OCI-M1 (cell line): ENCODE measurements around the gene ANKRD44.
"Not testable (repeated sequence)": the region's sequence is repeated elsewhere in the genome, so short reads cannot be mapped to it uniquely, and the experiment has no call there.

Experiments
- DNase-seq: peaks from one replicate; lab custom pipeline; 2025; lab: John Stamatoyannopoulos, UW

ANKRD44 gene

DNA sequence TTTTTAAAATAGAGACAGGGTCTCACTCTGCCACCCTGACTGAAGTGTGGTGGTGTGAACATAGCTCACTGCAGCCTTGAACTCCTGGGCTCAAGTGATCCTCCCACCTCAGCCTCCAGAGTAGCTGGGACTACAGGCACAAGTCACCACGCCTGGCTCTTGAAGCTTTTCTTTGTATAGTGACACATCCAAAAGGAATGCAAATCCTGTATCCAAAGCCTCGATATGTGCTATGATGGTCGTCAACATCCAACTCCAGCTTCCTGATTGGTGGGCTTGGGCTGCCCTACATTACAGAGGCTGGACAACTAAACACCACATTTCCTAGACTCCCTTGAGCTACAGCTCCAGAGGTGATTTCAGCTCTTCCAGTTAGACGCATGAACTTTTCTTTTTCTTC is 282.4 kb downstream of the ANKRD44 start:
- DNase-seq, result no peak

DNA sequence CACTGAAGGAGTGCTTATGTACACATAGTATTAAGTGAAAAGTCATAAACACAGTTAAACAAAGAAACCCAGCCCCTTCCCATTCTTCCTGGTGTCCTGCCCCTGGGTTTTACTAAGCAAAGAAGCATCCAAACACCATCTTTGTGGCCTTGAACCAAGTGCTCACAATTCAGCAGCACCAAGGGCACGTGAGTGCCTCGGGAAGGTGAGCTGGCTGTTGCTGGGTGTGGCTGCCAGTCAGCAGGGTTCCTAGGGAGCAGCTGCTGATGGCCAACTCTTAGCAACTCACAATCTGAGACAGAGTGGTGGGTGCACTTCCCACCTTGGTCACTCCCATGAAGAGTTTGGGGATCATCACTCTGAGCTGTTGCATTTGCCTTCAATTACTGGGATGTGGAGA is 286.4 kb downstream of the ANKRD44 start:
- no peak for DNase-seq

DNA sequence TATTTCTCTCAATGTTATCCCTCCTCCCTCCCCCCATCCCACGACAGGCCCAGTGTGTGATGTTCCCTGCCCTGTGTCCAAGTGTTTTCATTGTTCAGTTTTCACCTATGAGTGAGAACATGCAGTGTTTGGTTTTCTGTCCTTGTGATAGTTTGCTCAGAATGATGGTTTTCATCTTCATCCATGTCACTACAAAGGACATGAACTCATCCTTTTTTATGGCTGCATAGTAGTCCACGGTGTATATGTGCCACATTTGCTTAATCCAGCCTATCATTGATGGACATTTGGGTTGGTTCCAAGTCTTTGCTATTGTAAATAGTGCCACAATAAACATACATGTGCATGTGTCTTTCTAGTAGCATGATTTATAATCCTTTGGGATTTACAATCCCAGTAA is 289.7 kb downstream of the ANKRD44 start:
- DNase-seq, result not testable (repeated sequence)

DNA sequence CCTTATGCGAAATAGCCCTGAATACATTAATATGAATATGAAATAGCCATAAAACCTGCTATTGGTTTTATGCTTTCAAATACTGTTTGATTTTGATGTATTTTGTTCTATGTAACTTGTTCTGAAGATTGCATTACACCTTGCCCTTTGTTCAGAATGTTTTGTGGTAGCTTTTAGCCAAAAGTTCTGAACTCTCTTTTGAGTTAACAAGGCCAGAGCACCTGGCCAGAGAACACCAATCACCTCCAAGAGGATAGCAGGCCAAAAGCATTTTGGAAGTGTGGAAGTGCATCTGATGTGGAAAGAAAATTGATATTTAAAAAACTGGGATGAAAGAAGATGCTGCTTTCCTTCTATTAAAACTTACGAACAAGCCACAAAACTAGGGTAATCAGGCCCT is 297.5 kb downstream of the ANKRD44 start:
- no peak for DNase-seq

DNA sequence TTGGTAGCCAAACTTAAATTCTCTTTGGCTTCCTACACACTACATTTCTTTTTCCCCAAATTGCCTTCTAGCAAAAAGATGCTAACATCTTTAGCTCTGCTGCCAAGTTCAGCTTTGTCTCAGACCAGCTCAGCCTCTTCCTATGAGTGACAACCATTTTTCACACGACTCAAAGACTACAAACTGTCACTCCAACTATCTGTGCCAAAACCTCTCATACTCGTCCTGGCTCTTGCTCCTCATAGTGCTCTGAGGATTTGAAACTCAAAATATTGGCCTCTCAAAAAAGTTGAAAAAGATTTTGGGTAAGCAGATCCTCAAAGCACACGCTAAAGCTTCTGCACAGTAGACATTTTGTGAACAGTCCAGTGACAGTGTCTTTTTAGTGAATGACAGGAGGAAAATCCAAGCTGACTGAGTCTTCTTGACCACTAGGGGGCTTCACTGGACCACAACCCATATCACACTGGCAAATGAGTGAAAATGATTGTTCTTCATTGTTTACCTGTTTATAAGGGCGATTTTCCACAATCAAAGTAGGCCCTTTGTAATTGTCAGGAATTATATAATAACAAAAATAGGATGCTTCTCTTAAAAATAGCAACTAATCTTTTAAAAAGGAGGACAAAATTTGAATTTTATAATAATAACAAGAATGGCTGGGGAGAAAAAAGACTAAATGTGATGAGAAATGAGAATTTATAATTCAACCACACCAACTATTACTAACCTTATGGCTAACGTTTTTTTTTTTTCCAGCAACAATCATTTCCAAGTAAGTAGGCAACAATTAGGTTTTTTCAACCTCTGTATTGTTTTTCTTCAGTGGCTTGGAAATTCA is 298.6 kb downstream of the ANKRD44 start:
- peak; percentile 80 for DNase-seq

DNA sequence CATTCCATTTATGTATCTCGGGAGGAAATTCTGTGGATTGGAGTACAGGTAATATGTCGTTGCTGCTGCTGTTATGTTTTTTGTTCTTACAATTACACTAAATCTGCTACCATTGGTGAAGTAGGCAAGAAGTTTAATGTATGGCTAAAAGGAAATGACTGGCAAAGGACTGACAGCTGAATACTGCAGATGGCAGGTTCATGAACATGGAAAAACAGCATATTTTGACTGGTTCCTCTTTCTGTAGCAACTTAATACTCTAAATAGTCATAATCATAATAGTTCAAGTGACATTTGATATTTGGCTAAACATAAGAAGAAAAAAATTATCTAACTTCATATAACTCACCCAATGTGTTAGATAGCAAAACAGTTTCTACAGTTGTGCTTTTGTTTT is 299.6 kb downstream of the ANKRD44 start:
- no peak for DNase-seq

DNA sequence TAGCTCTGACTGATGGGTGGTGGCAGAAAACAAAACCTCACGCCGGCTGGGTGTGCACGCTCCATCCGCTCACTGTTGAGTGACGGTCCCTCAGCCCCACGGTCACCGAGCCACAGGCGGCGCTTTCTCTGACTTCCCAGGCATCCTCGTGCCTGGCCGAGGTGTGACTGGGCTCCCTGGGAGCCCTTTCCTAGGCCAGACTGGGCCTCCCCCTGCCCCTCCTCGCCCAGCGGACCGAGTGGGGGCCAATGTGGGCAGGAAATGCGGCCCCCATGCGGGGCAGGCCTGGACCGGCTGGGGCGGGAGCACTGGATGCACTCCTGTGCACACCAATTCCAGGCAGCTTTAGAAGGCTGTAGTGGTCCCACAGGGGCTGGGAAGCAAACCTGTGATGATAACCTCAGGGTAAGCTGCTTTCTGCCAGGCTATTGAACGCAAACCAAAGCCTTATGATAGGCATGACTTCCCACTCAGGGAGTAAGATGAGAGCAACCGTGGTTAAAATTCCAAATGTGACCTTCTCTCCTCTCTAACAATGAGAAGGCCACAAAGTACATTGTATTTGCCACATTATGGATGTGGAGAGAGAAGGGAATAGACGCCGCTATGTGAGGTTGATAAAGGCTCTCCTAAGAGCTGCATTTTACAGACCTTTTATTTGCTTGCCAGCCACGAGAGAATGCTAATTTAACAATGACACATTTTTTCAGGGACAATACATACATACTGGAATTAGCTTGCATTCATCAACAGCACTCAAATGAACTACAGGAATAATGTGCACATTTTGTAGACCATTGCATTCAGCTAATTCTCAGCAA is 300.2 kb downstream of the ANKRD44 start:
- no peak for DNase-seq

DNA sequence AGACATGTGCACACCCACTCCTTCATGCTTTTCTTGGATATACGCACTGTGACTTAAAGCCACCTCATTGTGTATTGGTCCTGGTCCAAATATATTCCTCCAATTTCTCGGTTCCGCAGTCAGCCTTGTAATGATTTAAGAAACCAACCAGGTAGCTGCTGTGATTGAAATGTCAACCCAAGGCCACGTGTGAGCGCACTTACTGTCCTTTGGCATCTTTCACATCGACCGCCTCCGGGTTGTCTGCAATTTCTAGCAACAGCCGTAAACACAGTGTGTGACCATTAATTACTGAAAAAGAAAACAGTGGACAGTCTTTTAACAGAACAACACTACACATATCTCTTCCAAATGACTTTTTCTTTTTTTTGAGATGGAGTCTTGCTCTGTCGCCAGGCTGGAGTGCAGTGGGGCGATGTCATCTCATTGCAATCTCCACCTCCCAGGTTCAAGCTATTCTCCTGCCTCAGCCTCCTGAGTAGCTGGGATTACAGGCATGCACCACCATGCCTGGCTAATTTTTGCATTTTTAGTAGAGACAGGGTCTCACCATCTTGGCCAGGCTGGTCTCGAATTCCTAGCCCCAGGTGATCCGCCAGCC is 301.7 kb downstream of the ANKRD44 start:
- DNase-seq, result not testable (repeated sequence)

DNA sequence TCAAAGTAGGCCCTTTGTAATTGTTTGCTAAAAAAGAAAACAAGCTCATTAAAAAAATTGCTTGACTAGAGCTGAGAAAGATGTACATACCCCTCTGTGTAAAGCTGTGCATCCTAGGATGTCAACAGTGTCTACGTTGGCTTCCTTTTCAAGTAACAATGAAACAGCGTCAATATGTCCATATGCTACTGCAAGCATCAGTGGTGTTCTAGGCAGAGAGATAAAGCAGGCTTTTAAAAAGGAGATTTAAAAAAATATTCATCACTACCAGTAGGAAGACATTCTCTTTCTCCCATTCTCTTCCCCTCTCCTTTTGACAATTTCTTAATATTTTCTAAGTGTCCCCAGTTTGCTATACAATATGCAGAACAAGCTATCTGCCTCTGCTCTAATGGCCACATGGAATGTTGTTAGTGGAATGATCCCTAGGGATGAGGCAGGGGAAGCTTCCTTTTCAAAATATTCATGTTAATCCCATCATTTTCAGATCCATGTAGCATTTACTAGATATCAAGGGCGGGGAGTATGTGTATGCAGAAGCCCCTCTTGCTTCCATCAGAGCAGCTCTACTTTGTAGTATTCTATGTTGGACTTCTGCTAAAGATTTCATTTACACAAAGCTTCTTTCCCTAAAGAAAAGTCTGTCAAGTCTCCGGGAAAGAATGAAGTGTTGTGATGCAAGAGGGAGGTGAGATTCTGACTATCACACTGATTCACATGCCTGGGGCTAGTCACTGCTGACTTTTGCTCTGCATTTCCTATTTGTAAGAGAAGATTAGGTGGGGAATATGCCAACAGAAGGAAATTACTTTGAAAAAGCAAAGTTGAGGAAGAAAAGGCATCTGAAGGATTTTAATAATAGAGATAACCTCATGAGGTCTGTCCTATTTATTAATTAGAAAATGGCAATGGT is 302.6 kb downstream of the ANKRD44 start:
- DNase-seq, result no peak

DNA sequence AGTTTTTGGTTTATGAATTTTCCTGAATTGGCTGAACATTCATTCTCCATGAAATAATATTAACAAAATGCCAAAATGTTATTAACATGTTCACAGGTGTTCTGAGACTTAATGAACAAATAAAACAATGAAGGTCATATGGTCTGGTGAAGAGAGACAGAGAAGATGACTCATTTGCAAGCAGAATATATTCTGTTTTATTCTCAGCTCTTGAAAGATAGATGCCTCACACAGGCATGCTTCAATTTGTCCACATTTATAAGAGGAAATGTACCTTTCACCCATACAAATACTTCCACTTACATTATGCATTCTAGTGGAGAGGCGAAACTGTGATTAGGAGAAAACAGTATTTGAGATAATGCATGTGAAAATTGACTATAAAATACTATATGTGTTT is 308.7 kb downstream of the ANKRD44 start:
- no peak for DNase-seq

DNA sequence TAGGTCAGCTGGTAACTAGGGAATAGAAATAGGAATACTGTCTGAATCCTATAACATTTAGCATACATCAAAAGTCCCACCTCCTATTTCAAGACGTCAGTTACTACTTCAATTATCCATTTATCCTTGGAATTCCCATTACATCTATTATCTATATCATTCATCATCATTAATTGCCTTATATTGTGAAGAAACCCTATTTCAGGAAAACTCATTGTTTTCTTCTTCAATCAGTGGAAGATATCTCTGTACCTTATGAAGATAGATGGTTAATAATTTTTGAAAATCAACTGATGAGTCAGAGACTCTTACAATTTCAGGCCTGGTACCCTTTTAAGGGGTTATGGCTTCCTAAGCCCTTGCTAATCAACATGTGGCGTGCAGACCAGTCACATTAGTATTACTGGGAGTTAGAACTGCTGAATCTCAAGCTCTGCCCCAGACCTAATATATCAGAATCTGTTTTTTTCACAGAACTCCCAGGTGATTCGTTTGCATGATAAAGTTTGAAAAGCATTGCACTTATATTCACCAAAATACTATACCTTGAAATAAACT is 314.7 kb downstream of the ANKRD44 start:
- no peak for DNase-seq

DNA sequence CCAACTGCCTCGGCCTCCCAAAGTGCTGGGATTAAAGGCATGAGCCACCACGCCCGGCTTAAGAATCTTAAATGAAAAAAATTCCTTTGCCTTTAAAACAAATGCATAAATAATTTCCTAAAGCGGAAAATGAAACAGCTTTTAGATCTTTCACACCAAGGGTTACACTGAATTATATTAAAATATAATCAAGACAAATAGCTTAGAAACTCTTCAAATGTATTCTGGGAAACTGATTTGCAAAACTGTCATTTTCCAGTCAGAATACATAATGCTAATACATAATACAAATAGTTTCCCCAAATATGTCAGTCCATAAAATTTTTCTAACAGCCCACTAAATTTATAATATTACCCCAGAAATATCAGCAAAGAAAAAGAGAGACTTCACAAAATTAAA is 315.8 kb downstream of the ANKRD44 start:
- DNase-seq, result no peak

DNA sequence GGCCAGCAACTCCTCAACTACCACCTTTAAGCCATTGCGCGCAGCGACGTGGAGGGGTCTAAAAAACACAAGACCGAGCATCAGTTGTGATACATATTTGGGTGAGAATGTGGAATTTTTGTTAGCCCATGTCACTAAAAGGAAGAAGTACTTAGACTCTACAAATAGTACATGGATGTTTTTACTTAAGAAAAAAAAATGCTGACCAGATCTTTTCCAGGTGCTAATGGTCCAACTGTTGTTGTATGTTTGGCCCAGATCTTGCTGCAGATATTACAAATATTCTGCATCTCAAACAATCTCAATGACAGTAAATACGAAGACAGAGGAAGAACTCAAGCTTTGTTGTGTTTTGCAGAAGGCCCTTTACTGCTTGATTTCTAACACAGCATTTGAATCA is 317.0 kb downstream of the ANKRD44 start:
- DNase-seq, result no peak

DNA sequence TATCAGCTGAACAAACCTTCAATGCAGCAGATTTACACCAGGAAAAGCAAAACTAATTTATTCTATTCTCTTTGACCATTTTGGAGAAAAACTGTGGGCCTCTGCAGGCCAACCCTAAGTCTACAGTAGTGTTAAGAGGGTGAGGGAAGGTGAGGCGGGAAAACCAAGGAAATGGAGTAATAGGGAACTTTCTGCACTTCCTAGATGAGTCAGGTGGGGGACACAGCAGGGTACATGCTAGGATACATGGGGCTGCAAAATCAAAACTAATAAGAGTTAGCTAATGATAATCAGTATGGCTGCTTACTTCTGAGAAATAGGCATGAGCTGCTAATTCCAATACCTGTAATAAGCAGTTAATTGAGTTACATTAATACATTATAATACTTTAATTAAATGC is 318.1 kb downstream of the ANKRD44 start:
- no peak for DNase-seq

DNA sequence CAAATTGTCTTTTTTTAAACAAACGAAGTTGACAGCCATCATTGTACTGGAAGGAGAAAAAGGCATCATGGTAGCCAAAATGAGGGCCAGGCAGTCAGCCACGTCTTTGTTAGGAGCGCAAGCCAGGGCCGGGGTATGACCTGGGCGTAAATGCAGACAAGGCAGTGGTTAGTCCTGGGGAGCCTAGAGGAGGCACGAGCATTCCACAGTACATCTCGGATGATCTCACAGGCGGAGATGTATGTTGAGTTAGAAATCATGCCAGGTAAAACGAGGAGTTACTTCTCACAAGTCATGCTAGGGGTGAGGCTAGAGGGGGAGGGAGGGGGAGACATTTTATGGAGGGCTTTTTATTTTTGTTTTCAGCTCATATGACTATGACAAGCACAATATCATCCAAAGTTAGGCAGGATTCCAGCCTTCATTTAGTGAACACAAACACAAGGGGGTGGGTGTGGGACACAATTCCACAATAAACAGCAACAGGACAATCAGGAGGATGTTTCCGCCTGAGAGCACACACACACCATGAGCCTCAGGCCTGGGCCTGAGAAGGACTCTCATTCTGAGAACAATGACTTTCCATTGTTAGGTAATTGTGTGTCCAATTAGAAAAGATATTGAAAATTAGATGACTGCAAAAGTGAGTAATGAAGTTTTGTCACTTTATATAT is 319.7 kb downstream of the ANKRD44 start:
- no peak for DNase-seq

DNA sequence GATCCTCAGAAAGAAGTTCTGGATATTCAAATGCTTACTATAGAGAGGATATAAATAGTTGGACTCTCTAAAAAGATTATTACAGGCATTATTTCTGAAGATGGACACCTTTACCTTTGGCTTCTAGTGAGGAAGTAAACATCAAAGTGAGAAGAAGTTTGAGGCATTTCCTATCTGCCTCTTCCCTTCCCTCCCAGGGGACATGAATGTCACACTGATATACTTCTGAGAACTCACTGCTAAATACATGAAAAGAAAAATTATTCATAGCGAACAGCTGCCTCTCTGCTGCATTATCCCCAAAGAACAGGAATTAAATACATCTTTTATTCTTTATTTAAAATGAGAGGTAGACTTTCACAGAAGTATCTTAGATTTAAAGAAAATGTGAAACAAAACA is 320.5 kb downstream of the ANKRD44 start:
- DNase-seq, result peak; percentile 27

DNA sequence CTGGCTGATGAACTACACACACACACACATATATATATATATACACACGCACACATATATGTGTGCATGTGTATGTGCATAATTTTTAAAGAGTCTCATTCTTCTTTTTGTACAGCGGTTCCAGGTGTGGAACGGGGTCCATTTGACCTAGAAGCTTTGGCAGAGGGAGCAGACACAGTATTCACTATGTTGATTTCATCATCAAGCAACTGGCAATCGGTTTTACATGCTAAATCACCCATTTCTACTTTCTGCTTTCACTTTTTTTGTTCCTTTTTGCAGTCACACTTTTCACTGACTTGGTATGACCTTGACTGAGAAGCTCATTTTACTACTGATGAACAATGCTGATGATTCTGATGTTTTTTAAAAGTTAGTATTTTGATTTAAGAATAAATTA is 321.1 kb downstream of the ANKRD44 start:
- peak; percentile 67 for DNase-seq

DNA sequence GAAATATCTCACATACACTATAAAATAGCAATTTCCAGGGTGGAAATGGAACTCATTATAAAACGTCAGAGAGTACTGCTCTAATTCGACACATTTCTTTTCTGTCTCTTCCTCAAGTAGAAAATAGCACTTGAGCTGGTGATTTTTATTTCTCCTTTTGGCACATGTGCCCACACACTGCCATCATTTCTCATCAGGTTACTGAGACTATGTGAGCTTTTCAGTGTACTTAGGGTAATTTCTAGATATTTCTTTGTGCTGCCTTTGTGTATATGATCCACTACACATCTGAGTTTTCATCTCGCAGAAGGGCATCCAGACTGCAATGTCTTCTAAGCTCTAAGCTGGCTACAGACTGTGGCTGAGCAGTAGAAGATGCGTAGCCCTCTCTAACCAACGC is 321.9 kb downstream of the ANKRD44 start:
- peak; percentile 48 for DNase-seq

DNA sequence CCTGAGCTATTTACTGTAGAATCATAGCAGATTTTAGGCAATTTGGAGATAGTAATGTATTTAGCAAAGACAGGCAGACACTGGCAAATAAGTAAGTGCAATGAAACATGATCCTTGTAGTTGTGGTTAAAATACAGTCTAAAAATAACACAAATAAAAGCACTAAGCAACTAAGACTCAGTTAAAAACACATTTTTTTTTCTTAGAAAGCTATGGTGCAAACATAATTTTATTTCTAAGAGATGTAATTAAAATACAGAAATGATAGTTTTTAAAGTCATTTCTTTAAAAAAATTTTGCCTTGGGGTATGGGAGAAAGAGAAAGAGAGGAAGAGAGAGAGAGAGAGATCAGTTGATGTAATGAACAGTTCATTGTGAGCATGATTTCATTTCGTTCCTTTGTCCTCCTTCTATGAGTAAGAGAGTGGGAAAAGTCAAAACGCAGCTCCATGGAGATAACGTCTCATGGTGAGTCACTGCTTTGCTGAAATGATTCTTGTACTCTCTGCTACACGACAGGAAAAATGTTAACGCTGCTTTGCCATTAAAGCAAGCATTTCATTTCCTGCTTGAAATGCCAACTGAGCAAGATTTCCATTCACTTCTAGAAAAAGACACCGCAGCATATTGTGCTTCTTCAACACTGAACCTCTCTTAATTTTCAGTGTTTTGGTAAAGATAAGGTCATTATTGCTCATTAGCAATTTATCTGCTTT is 322.8 kb downstream of the ANKRD44 start:
- peak; percentile 90 for DNase-seq

DNA sequence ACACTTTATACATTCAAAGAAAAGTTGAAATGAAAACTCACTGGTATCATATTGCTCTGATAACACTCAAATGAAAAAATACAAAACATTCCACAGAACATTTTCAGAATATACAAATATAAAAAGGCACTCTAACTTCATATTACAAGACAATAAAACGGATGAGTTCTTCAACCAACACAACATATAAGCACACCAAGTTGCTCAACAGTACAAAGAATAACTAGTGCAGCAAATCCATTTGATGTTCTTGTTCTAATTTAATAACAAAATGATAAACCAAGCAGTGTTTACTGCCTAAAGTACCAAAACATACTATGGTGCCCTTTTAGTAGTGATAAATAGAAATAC is 323.3 kb downstream of the ANKRD44 start:
- peak; percentile 70 for DNase-seq
